ENCODE results near the gene LCP2.

LCP2 gene

GRCh38 chr5:170268153-170268689 lies 29.4 kb downstream of the LCP2 start:
- DNase-seq, result no peak
- TF ChIP-seq GATA1 (IDR thresholded peaks at IDR 0.05; ENCODE audit: low read depth, low read length) (no peak), POLR2A (IDR thresholded peaks at IDR 0.05; ENCODE audit: low read length) (no peak)

GRCh38 chr5:170267431-170268152 lies 30.0 kb downstream of the LCP2 start:
- TF ChIP-seq POLR2A (IDR thresholded peaks at IDR 0.05; ENCODE audit: low read length) (no peak), GATA1 (IDR thresholded peaks at IDR 0.05; ENCODE audit: low read depth, low read length) (no peak)
- DNase-seq, result peak; percentile 85 to 91

DNA sequence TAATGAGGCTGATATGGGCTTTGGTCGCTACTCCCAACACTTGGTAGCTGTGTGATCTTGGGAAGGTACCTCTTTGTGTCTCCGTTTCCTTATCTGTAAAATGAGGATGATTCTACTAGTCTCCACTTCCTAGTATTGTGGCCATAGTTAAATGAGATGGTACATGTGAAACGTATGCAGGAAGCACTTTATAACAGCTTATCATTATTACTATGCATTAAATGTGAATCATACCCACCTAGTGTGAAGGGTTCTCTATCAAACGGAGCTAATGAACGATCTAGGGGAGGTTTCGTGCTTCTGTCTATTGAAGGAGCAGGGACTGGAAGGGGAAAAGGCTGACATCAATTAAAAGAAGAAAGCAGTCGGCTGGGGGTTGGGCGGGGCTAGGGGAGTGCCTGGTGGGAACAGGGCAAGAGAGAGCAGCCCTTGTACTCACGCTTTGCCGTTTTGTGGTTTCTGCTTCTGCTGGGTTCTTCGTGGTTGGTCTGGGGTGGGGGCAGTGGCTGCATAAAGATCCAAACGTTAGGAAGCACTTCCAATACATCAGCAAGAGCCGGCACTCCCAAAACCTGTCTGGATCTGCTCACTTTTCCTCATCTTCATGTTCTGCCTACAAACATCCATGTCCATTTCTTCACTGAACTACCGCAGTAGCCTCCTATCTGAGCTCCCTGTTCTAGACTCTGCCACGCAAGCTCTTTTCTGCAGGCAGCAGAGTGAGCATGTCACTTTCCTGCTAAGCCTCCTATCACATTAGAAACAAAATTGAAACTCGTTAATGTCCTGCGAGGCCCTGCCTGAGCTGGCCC lies 30.8 kb downstream of the LCP2 start:
- TF ChIP-seq POLR2A (IDR thresholded peaks at IDR 0.05; ENCODE audit: low read length), result peak; percentile 29
- TF ChIP-seq GATA1 (IDR thresholded peaks at IDR 0.05; ENCODE audit: low read depth, low read length), result no peak

GRCh38 chr5:170265522-170265921 lies 32.1 kb downstream of the LCP2 start:
- TF ChIP-seq GATA1 (IDR thresholded peaks at IDR 0.05; ENCODE audit: low read depth, low read length) (no peak), POLR2A (IDR thresholded peaks at IDR 0.05; ENCODE audit: low read length) (no peak)
- peak in 1 of 2 experiments; percentile 58 for DNase-seq

More for the DNA sequence above, 30.8 kb downstream of the LCP2 start:
- DNase-seq, result no peak

DNA sequence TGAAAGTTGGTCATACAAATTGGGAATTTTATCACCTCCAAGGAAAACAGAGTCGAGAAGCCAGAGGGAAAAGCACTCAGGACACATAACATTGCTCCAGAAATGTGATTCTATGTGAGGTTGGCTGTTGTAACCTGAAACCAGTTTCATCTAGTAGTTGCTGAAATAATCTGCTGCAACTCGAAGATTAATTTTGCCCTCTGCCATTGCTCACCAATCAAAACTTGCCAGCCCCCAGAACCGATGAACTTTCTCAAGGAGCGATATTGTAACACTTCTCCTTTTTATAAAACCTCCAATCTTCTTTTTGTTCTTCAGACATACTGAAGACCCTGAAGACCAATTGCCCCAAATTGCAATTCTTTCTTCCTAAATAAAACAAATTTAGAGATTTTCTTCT lies 33.7 kb downstream of the LCP2 start:
- DNase-seq, result no peak
- TF ChIP-seq POLR2A (IDR thresholded peaks at IDR 0.05; ENCODE audit: low read length) (no peak), GATA1 (IDR thresholded peaks at IDR 0.05; ENCODE audit: low read depth, low read length) (no peak)

DNA sequence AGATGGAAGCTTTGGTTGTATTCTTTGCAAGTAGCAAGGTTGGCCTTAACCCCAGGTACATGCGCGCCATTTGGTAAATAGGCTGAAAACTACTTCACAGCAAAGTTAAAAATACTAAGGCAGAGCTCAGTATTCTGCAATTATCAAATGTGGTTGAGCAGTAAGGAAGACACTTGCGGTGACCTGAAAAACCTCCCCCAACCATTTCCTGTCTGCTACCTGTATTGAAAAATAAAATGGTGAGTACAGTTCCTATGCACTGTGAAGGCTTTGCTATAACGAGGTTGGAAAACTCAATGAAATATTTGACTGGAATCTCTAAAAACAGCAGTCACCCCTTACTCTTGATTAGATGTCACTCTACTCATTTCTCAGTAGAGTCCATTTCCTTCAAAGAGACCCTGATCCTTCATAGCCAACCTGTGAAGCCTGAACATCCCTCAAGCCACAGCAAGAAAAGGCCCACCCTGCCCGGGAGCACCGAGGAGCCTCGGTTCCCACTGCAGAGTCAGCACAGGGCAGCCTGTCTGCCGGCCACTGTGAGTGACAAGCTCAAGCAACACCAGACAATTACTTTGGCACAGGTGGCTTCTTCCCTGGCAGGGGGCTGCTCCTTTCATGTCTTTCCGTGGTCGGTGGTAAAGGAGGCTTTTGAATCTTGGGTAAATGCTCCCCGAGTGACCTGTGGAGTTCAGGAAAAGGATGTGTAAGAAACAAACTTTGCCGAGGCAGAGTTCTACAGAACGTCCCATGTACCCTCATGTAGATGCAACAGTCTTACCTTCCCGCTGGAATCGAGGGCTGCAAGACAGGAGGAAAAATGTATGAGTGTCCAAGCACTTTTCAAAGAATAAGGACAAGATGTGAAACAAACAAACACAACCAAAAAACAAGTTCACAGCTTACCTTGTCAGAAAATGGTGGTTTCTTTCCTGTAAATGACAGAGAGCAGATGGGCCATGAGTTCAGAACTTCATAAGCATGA lies 35.2 kb downstream of the LCP2 start:
- no peak for DNase-seq
- TF ChIP-seq GATA1 (IDR thresholded peaks at IDR 0.05; ENCODE audit: low read depth, low read length), result no peak
- TF ChIP-seq POLR2A (IDR thresholded peaks at IDR 0.05; ENCODE audit: low read length), result no peak

DNA sequence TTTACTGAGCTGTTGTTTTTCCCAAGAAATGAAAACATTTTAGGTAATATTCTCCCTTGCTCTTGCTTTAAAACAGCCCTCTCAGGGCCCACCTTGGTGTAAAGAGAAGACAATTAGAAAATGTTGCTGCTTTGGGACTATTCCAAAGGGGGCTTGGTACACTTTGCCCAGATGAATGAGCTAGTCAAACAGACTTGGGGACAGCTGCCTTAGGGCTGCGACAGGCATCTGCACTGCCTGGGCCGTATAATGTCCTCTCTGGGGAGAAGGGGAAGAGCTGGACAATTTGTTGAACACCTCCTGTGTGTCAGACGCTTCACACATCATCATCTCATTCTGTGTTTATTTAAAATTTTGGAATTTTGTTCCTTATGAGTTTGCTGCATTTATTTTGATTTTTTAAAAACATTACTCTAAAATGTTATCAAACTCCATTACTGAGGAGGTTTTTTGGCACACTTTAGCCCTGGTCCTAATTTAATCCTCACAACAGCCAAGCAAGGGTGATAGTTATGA lies 36.0 kb downstream of the LCP2 start:
- no peak for TF ChIP-seq POLR2A (IDR thresholded peaks at IDR 0.05; ENCODE audit: low read length)
- TF ChIP-seq GATA1 (IDR thresholded peaks at IDR 0.05; ENCODE audit: low read depth, low read length), result no peak

GRCh38 chr5:170257370-170257769 lies 40.2 kb downstream of the LCP2 start:
- DNase-seq, result no peak
- no peak for TF ChIP-seq POLR2A (IDR thresholded peaks at IDR 0.05; ENCODE audit: low read length)
- no peak for TF ChIP-seq GATA1 (IDR thresholded peaks at IDR 0.05; ENCODE audit: low read depth, low read length)

More for the DNA sequence above, 36.0 kb downstream of the LCP2 start:
- DNase-seq, result no peak

- DNase-seq, result no peak
- TF ChIP-seq GATA1 (IDR thresholded peaks at IDR 0.05; ENCODE audit: low read depth, low read length) (no peak), POLR2A (IDR thresholded peaks at IDR 0.05; ENCODE audit: low read length) (no peak)
Observed at GRCh38 chr5:170256571-170256970, 41.0 kb downstream of the LCP2 start.

DNA sequence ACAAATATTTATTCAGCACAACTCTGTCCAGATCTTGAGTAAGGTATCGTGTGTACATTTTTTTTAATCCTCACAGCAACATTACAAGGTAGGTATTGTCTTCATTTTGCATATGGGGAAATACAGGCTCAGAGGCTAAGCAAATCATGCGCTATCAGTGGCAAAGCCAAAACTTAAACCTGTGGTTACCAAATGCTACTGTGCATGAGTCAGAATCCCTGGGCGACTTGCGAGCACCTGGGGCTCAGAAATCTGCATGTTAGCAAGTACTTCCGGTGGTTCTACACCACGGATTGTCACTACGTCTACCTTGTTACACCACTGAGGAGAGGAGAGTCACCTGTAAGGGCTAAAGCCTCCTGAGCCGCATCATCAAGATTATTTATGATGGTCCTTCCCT lies 43.5 kb downstream of the LCP2 start:
- TF ChIP-seq POLR2A (IDR thresholded peaks at IDR 0.05; ENCODE audit: low read length) (no peak), GATA1 (IDR thresholded peaks at IDR 0.05; ENCODE audit: low read depth, low read length) (no peak)
- DNase-seq, result no peak

- DNase-seq, result no peak
- TF ChIP-seq GATA1 (IDR thresholded peaks at IDR 0.05; ENCODE audit: low read depth, low read length) (no peak), POLR2A (IDR thresholded peaks at IDR 0.05; ENCODE audit: low read length) (no peak)
Observed at GRCh38 chr5:170252720-170253350, 44.7 kb downstream of the LCP2 start.

DNA sequence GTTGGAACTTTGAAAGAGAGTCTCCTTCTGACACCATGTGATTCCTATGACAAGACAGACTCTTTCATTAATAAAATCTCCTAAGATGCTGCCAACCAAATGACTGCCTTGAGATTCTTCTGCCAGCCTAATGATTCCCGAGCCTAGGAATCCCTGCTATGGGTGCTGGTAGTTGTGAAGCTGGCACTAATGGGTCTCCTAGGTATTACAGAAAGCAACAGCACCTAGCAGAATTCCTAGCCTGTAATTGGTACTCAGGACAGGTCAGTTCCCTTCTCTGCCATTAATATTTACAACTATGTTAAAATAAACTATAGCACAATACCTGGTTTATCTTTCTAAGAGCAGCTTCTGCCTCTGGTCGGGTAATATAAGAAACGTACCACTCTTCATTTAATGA lies 45.5 kb downstream of the LCP2 start:
- DNase-seq, result no peak
- TF ChIP-seq GATA1 (IDR thresholded peaks at IDR 0.05; ENCODE audit: low read depth, low read length) (no peak), POLR2A (IDR thresholded peaks at IDR 0.05; ENCODE audit: low read length) (no peak)

DNA sequence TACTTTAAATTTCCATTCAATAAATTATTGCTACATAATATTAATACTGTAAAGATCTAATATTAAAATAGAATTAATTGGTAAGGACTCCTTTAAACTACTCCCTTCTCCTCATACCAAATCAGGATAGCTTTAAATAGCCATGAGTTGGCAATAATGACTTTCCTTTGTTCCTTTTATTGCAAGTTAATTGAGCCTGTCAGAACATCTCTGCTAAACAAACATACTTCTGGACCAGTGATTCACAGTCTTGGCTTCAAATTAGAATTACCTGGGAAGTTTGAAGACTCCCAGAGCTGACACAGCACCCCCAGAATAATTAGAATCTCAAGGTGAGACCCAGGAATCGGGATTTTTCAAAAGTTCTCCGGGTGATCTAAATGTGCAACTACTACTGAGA lies 46.1 kb downstream of the LCP2 start:
- no peak for DNase-seq
- no peak for TF ChIP-seq GATA1 (IDR thresholded peaks at IDR 0.05; ENCODE audit: low read depth, low read length)
- no peak for TF ChIP-seq POLR2A (IDR thresholded peaks at IDR 0.05; ENCODE audit: low read length)
